Parathyroid adenoma (tissue), 2 donors: Measurements from ENCODE around the gene CDKL1.
"Not testable (repeated sequence)": the region's sequence is repeated elsewhere in the genome, so short reads cannot be mapped to it uniquely, and the experiment has no call there.

Source experiments
- H2AFZ ChIP-seq: fragments of 300-600 bp; sonication (generic); one replicate; pipeline ENCODE4 v1.7.0; 2017; ENCODE audit warnings: antibody characterized with exemption, mild to moderate bottlenecking
- H3K27ac ChIP-seq: fragments of 300-600 bp; sonication (generic); one replicate; pipeline ENCODE4 v1.7.0; 2017
- H3K27me3 ChIP-seq: fragments of 300-600 bp; sonication (generic); one replicate; pipeline ENCODE4 v1.7.0; 2017; ENCODE audit warnings: low read length; ENCODE audit not compliant: control insufficient read depth, insufficient read depth
- H3K36me3 ChIP-seq: fragments of 300-600 bp; sonication (generic); one replicate; pipeline ENCODE4 v1.7.0; 2017; ENCODE audit warnings: low read length; ENCODE audit not compliant: control insufficient read depth, insufficient read depth
- H3K4me1 ChIP-seq: fragments of 300-600 bp; sonication (generic); one replicate; pipeline ENCODE4 v1.7.0; 2017; ENCODE audit warnings: control low read depth
- H3K4me2 ChIP-seq: fragments of 300-600 bp; sonication (generic); one replicate; pipeline ENCODE4 v1.7.0; 2017; ENCODE audit warnings: low read length
- H3K4me3 ChIP-seq: fragments of 300-600 bp; sonication (generic); one replicate; pipeline ENCODE4 v1.7.0; 2017; ENCODE audit warnings: low read depth, low read length
- H3K79me2 ChIP-seq: fragments of 300-600 bp; sonication (generic); one replicate; pipeline ENCODE4 v1.7.0; 2017; ENCODE audit warnings: control low read depth
- H3K9ac ChIP-seq: fragments of 300-600 bp; sonication (generic); one replicate; pipeline ENCODE4 v1.7.0; 2017; ENCODE audit warnings: mild to moderate bottlenecking
- H3K9me3 ChIP-seq: fragments of 300-600 bp; sonication (generic); one replicate; pipeline ENCODE4 v1.7.0; 2017; ENCODE audit warnings: low read length; ENCODE audit not compliant: control insufficient read depth
- CTCF ChIP-seq: fragments of 300-600 bp; sonication (generic); IDR thresholded peaks from one replicate; pipeline ENCODE4 v1.7.0; 2017; ENCODE audit warnings: antibody characterized with exemption, mild to moderate bottlenecking
- donor health status: primary hyperparathyroidism.

The CDKL1 gene

GRCh38 chr14:50366115-50366514 lies 30.6 kb downstream of the CDKL1 start:
- Histone ChIP-seq H2AFZ (no peak overlapping the region), H3K4me1 (no peaks in the 10 kb centered on the region), H3K4me3 (no peak overlapping the region), H3K27ac (no peak overlapping the region), H3K9ac (no peak overlapping the region), H3K79me2 (no peaks in the 10 kb centered on the region), H3K27me3 (no peaks in the 10 kb centered on the region), H3K4me2 (no peak overlapping the region), H3K36me3 (no peaks in the 10 kb centered on the region), H3K9me3 (no peaks in the 10 kb centered on the region)
- no peak for TF ChIP-seq CTCF

GRCh38 chr14:50365572-50365971 lies 31.1 kb downstream of the CDKL1 start:
- not testable (repeated sequence) for H3K4me1 ChIP-seq, H3K9me3 ChIP-seq, H3K36me3 ChIP-seq, H3K79me2 ChIP-seq, H3K9ac ChIP-seq, H3K27me3 ChIP-seq, H3K4me2 ChIP-seq, H3K4me3 ChIP-seq, H3K27ac ChIP-seq, H2AFZ ChIP-seq

- H3K79me2 ChIP-seq: no peaks in the 10 kb centered on the region
- H3K27me3 ChIP-seq: no peaks in the 10 kb centered on the region
- H3K9ac ChIP-seq: no peak overlapping the region
- no peaks in the 10 kb centered on the region for H3K36me3 ChIP-seq
- H3K4me2 ChIP-seq: no peak overlapping the region
- no peak for TF ChIP-seq CTCF
- H3K9me3 ChIP-seq: no peaks in the 10 kb centered on the region
- no peaks in the 10 kb centered on the region for H3K4me1 ChIP-seq
- H3K27ac ChIP-seq: no peak overlapping the region
- no peak overlapping the region for H3K4me3 ChIP-seq
- H2AFZ ChIP-seq: no peak overlapping the region
These were observed 31.9 kb downstream of the CDKL1 start for GRCh38 chr14:50364792-50365191.

- Histone ChIP-seq H3K27me3 (no peaks in the 10 kb centered on the region), H2AFZ (peak overlapping the region; percentile 45), H3K79me2 (no peaks in the 10 kb centered on the region), H3K27ac (peak overlapping the region; percentile 47), H3K36me3 (no peaks in the 10 kb centered on the region), H3K9me3 (no peaks in the 10 kb centered on the region), H3K9ac (no peak overlapping the region), H3K4me2 (no peak overlapping the region), H3K4me3 (no peak overlapping the region), H3K4me1 (no peaks in the 10 kb centered on the region)
- no peak for TF ChIP-seq CTCF
These were observed 33.0 kb downstream of the CDKL1 start for GRCh38 chr14:50363714-50364111.

GRCh38 chr14:50362764-50363713 lies 33.6 kb downstream of the CDKL1 start:
- H3K27ac ChIP-seq: peak overlapping the region; percentile 47
- no peak overlapping the region for H3K4me2 ChIP-seq
- H3K9ac ChIP-seq: no peak overlapping the region
- no peaks in the 10 kb centered on the region for H3K9me3 ChIP-seq
- H2AFZ ChIP-seq: peak overlapping the region; percentile 45
- H3K4me1 ChIP-seq: no peaks in the 10 kb centered on the region
- no peak overlapping the region for H3K4me3 ChIP-seq
- no peaks in the 10 kb centered on the region for H3K36me3 ChIP-seq
- no peak for TF ChIP-seq CTCF
- H3K79me2 ChIP-seq: no peaks in the 10 kb centered on the region
- no peaks in the 10 kb centered on the region for H3K27me3 ChIP-seq

GRCh38 chr14:50361473-50362403 lies 34.9 kb downstream of the CDKL1 start:
- not testable (repeated sequence) for H3K4me3 ChIP-seq, H3K9ac ChIP-seq, H3K27me3 ChIP-seq, H3K9me3 ChIP-seq, H3K79me2 ChIP-seq, H2AFZ ChIP-seq, H3K27ac ChIP-seq, H3K36me3 ChIP-seq, H3K4me1 ChIP-seq, H3K4me2 ChIP-seq
